ENCODE results near the gene BEND7.
"Not testable (repeated sequence)": the region's sequence is repeated elsewhere in the genome, so short reads cannot be mapped to it uniquely, and the experiment has no call there.

DNA sequence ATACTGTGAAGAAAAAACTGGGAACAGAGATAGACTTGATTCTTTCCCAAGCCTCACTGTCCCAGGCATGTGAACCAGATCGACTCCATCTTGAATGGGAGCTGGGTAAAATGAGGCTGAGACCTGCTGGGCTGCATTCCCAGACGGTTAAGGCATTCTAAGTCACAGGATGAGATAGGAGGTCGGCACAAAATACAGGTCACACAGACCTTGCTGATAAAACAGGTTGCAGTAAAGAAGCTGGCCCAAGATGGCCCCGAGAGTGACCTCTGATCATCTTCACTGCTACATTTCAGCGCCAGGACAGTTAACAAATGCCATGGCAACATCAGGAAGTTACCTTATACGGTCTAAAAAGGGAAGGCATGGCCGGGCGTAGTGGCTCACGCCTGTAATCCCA is 9.2 kb upstream of the BEND7 start:
- TF ChIP-seq CTCF (optimal IDR thresholded peaks at IDR 0.05 in 1 of 3, IDR thresholded peaks at IDR 0.05 in 1 of 3, conservative IDR thresholded peaks at IDR 0.05 in 1 of 3; ENCODE audit: extremely low read depth in 1 of 3, insufficient read depth in 2 of 3, low read length in 3 of 3); EZH2 (IDR thresholded peaks at IDR 0.05; ENCODE audit: low read length): not testable (repeated sequence)
